ENCODE results near the gene TTC16.

TTC16 gene, protein sequence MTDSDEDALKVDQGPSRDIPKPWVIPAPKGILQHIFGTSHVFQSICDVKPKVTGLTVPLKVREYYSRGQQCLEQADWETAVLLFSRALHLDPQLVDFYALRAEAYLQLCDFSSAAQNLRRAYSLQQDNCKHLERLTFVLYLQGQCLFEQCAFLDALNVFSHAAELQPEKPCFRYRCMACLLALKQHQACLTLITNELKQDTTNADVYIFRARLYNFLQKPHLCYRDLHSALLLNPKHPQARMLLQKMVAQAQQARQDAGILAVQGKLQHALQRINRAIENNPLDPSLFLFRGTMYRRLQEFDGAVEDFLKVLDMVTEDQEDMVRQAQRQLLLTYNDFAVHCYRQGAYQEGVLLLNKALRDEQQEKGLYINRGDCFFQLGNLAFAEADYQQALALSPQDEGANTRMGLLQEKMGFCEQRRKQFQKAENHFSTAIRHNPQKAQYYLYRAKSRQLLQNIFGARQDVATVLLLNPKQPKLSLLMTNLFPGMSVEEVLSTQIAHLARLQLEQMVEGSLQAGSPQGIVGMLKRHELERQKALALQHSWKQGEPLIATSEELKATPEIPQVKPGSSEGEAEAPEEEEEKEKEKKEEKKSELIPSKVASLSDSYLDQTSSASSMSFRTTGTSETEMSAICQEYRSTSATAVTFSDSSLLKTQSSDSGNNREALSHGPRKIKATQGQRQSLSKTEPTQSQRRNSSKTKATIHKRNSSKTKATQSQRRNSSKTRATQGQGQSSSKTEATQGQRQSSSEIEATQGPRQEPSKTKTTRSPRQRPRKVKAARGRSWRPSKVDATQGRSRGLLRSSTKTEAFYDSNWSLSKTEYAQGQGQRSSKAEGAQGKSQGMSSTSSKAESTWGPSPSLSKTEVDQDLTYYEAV

DNA sequence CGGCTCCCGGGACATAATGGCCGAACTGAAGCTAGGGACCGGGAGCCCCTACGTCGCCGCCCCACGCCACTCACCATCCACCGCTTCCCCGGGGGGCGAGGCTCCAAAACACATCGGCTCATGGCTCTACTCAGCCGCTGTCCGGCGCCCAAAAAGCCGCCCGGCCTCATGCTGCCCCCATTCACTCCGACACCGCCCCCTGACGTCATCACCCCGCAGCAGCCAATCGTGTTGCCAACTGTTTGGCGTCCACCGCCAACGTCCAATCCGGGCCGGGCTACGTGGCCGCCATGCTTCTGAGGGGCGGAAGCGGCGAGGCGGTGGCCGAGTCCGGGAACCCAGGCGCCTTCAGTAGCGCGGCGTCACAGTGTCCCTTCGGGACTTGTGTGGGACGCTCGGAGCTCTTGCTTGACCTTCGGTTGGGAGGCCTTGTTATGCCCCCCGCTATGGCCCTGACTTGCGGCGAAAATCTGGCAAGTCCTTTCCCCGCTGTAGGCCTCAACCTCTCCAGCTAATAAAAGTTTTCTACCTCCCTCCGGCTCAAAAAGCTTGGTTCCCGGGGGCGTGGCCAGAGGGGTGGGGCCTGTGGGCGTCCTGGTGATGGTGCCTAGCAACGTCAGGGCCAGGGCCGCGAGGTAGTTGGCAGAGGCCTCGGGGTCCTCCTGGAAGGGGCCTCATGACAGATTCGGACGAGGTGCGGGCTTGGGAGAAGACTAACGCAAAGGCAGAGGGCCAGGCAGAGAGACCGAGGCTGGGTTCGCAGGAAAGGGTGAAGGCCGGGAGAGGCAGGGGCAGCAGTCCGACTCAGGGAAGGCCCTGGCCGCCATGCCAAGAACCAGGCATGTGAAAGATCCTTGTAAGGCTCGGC lies at the start of gene TTC16, which contains the start of gene PTRH1:
TSS of gene TTC16 (plus strand) at position 610 of the 868 bp plus-strand sequence. CDS start at position 677, 67 bp downstream.
TSS of gene PTRH1 (minus strand) at position 194 of the 868 bp plus-strand sequence. CDS start at position 170, 24 bp downstream.
- DNase-seq: peak; percentile 87

DNA sequence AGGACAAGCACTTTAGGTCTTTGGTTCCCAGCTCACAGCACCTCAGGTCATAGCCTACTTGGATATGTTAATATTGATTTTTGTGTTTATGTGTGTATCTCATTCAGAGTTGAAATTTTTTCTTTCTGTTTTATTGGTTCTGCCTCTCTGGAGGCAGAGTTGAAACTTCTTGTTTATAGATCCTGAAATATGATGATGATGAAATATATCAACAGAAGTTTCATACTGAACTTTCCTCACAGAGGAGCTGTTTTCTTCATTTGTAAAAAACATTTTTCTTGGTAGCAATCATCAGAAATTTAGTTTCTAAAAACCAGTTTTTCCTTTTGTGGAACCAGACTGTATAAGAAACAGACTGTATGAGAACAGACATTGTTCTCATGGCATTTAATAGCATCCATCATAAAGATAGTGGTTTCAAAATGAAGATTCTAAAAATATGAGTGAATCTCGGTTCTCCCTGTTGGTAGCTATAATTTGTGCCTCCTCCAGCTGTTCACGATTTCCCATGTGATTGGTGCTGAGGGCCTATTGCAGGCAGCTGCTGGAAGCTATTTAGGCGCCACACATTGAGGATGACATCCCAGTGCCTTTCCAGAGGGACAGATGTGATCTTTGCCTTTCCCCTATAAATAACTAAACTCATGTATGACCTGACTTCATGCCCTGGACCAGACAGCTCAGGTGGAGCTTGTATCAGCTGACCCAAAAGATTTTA lies 48.6 kb upstream of the TTC16 start:
- DNase-seq: no peak

DNA sequence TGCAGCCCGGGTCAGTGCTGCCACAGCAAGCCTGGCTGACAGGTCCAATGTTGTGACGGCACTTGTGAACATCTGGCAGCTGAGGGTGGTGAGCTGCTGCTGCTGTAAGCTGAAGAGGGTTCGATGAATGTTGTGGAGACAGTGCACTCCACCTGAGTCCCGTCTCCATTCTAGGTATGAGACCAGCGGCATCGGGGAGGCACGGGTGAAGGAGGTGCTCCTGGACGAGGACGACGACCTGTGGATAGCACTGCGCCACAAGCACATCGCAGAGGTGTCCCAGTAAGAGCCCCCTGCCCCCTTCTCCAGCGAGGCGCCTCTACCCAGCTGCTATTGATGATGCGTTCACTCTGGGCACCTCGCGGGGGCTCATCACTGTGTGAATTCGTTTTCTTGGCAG lies 48.0 kb upstream of the TTC16 start:
- no peak for DNase-seq

DNA sequence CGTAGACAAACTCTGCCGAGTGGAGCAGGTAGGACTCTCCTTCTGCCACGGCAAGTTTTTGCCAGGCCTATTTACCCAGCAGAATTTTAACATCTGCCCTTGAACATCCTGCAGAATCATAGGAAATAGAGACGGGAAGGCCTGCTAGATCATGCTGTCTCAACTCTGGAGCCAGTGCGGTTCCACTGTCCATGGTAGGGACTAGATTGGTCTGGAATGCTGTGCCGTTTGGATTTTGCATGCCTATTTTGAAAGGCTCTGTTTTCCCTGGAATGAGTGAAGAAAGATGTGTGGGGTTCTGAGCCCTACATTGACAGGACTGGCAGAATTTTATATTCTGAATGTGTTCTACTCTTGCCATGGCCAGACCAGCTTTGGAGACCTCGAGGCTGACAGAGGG lies 42.6 kb upstream of the TTC16 start:
- DNase-seq: no peak

- DNase-seq: no peak
Measured at GRCh38 chr9:127676638-127677037, 39.2 kb upstream of the TTC16 start.

DNA sequence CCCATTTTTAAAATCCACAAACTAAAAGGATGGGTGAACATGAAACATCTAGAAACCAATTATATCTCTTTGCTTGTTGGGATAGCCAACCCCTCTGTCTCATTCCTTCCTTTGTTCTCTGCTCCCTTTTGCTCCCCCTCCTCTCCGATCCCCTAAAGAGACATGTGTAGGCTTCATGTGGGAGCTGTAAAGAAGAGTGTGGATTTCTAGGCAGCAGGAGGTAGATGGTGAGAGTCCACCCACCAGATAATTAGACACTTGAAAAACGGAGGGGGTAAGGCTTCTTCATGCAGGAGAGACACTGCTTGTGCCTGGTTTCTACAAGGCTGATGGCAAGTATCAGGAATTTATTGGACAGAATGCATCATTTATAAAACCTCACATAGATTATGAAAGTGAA lies 36.4 kb upstream of the TTC16 start:
- DNase-seq: no peak

- no peak for DNase-seq
Measured at GRCh38 chr9:127680226-127680625, 35.7 kb upstream of the TTC16 start.

DNA sequence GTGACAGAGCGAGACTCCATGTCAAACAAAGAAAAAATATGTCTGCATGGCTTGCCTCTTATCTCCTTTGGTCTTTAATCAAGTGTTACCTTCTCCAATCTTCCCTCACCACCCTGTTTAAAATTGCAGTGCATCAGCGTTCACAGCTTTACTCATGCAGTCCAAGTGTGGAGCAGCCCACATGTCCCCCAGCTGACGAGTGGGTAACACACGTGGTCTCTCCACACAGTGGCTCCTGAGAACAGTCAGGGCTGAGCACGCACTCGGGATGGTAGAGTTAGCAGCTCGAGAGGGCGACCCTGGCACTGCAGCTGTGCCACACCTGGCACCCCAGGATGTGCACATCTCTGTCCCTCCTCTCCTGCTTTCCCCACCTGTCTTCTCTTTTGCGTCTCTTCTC lies 35.0 kb upstream of the TTC16 start:
- no peak for DNase-seq

GRCh38 chr9:127682351-127683136 lies 33.3 kb upstream of the TTC16 start:
- no peak for DNase-seq

GRCh38 chr9:127683723-127684122 lies 32.2 kb upstream of the TTC16 start:
- no peak for DNase-seq

GRCh38 chr9:127684576-127684975 lies 31.3 kb upstream of the TTC16 start:
- DNase-seq: no peak

DNA sequence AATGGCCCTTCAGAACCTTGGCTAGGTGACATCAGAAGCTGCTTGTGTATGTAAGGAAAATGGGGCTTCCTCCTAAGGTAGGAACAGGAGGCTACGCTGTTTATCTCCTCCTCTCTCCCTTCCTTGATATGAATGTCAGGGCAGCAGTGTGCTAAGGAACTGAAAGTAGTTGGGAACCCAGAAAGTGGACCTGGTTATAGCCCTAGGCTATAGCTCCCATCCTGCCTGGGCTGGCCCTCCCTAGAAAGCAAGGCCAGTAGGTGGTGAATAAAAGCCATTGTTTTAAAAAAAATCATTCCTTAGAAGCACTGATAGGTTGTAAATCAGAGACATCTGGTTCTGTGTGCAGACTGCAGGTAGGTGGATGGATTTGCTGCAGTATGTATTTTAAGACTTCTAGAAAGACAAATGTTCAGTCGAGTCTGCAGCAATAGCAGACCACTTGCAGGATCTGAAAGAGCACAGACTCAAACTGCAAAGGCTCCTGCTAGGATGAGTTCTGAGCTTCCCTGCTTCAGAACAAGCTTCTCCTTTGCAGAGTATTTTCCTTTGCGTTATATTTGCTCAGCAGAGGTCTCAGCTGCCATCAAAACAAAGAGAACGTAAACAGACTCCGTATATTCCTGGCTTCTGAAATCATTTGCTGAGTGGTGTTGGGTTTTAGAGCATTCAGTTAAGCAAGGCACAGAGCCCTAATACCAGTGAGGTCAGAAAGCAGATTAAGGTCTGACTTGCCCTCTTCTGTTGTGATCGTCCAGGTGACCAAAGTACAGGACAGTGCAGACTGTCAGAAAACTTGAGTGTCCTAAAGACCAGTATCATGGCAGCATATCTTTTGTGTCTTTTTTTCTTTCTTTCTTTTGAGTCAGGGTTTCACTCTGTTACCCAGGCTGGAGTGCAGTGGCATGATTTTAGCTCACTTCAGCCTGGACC lies 29.2 kb upstream of the TTC16 start:
- no peak for DNase-seq

GRCh38 chr9:127689329-127690000 lies 26.4 kb upstream of the TTC16 start:
- DNase-seq: no peak

DNA sequence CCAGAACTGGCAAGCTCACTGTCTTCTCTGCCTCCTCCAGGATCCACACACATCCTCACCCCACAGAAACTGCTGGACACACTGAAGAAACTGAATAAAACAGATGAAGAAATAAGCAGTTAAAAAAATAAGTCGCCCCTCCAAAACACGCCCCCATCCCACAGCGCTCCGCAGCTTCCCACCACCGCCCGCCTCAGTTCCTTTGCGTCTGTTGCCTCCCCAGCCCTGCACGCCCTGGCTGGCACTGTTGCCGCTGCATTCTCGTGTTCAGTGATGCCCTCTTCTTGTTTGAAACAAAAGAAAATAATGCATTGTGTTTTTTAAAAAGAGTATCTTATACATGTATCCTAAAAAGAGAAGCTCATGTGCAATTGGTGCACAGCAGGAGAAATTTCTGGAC lies 25.1 kb upstream of the TTC16 start:
- no peak for DNase-seq

DNA sequence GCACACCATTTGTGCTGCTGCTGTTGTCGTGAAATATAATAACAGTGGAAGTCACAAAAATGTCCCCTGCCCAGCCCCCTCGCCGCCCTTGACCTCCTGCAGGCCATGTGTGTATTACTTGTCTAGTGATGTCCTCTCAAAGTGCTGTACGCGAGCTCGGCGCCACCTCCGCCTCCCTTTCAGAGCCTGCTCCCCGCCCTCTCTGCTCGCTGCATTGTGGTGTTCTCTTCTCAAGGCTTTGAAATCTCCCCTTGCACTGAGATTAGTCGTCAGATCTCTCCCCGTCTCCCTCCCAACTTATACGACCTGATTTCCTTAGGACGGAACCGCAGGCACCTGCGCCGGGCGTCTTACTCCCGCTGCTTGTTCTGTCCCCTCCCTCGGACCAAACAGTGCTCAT lies 23.8 kb upstream of the TTC16 start:
- no peak for DNase-seq

DNA sequence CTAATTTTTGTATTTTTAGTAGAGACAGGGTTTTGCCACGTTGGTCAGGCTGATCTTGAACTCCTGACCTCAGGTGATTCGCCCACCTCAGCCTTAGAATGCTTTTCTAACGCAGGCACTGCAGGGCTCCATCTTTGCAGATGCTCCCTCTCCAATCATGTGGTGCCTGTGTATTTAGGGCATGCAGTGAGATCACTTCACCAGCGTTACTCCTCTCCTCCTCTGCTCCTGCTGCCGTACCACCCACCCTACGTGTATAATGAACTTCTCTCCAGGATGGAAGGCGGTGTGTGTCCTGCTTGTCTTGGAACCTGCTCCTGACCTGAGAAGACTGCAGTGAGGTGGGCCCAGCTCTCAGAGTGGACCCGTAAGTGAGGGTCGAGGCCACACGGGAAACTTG lies 22.7 kb upstream of the TTC16 start:
- no peak for DNase-seq

GRCh38 chr9:127693697-127694096 lies 22.2 kb upstream of the TTC16 start:
- no peak for DNase-seq

- no peak for DNase-seq
Measured at GRCh38 chr9:127694890-127695720, 20.8 kb upstream of the TTC16 start.

DNA sequence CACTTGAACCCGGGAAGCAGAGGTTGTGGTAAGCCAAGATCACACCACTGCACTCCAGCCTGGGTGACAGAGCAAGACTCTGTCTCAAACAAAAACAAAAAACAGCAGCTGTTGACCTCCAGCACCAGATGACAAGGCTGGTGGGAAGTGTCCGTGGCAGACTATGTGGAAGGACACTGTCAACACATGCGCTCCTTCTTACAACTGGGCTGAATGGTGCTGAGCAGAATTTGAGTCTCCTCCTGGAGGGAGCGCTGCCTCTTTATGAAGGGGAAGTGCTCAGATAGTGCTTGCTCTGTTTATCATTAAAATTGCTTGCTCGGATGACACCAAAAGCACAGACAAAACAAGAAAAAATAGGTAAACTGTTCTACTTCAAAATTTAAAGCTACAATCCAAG lies 18.3 kb upstream of the TTC16 start:
- no peak for DNase-seq

All from NCI-H1105 treated with DMSO at 0.1 percent for 48 hours (cell line).